GM23338 (cell line): Measurements from ENCODE around the gene HNRNPA1. TPM values are rescaled to one million over a fixed set of nuclear protein-coding genes. Genes with fewer than 3 reads are reported as not detected.
"Not testable (repeated sequence)": the region's sequence is repeated elsewhere in the genome, so short reads cannot be mapped to it uniquely, and the experiment has no call there.

Experiments
- ATAC-seq: fragments of 200-7000 bp; cut with Tn5 transposase; 3 replicates; pipeline ENCODE4 v1.9.1; 2020
- DNase-seq: peaks from one replicate; pipeline ENCODE4 v3.0.0-alpha.2; 2015; ENCODE audit warnings: low spot score
- H2AFZ ChIP-seq: fragments of 200-600 bp; sonication (generic); 2 replicates; pipeline ENCODE4 v1.8.0; 2016; ENCODE audit warnings: antibody characterized with exemption, mild to moderate bottlenecking, moderate library complexity
- H3F3A ChIP-seq: fragments of 200-600 bp; sonication (generic); replicated peaks from 2 replicates; pipeline ENCODE4 v1.8.0; 2017; ENCODE audit warnings: antibody characterized with exemption, mixed run types, low read depth
- H3K27ac ChIP-seq: fragments of 200-600 bp; sonication (generic); 2 replicates; pipeline ENCODE4 v1.6.1; 2016; ENCODE audit warnings: low read depth
- H3K27me3 ChIP-seq: fragments of 200-600 bp; sonication (generic); 2 replicates; pipeline ENCODE4 v1.8.0; 2016; ENCODE audit warnings: mild to moderate bottlenecking, mixed run types, moderate library complexity; ENCODE audit not compliant: insufficient read depth
- H3K36me3 ChIP-seq: fragments of 200-600 bp; sonication (generic); 2 replicates; pipeline ENCODE4 v1.8.0; 2016; ENCODE audit warnings: mild to moderate bottlenecking; ENCODE audit not compliant: insufficient read depth
- H3K4me1 ChIP-seq: fragments of 200-600 bp; sonication (generic); 2 replicates; pipeline ENCODE4 v1.8.0; 2016; ENCODE audit warnings: mild to moderate bottlenecking, moderate library complexity; ENCODE audit not compliant: insufficient read depth
- H3K4me2 ChIP-seq: fragments of 200-600 bp; sonication (generic); 2 replicates; pipeline ENCODE4 v1.7.1; 2017; ENCODE audit warnings: mixed run types
- H3K4me3 ChIP-seq: fragments of 200-600 bp; sonication (generic); 2 replicates; pipeline ENCODE4 v1.6.1; 2016; ENCODE audit warnings: mixed run types
- H3K79me2 ChIP-seq: fragments of 200-600 bp; sonication (generic); replicated peaks from 2 replicates; pipeline ENCODE4 v1.8.0; 2017; ENCODE audit warnings: mild to moderate bottlenecking; ENCODE audit not compliant: insufficient read depth
- H3K9me2 ChIP-seq: fragments of 200-600 bp; sonication (generic); 2 replicates; pipeline ENCODE4 v1.8.0; 2017; ENCODE audit not compliant: insufficient read depth
- H4K20me1 ChIP-seq: fragments of 200-600 bp; sonication (generic); replicated peaks from 2 replicates; pipeline ENCODE4 v1.8.0; 2017; ENCODE audit warnings: mild to moderate bottlenecking; ENCODE audit not compliant: insufficient read depth
- H3K27ac Mint-ChIP-seq: 2 replicates; pipeline ENCODE4 v1.8.0; 2020; ENCODE audit warnings: inconsistent platforms, mild to moderate bottlenecking, moderate library complexity, mixed read lengths
- H3K27me3 Mint-ChIP-seq: 3 replicates; pipeline ENCODE4 v1.8.0; 2022; ENCODE audit warnings: low read depth, mild to moderate bottlenecking, moderate library complexity, mixed read lengths, inconsistent platforms; ENCODE audit not compliant: insufficient read depth, poor library complexity
- H3K36me3 Mint-ChIP-seq: 3 replicates; pipeline ENCODE4 v1.8.0; 2021; ENCODE audit warnings: low read depth, mild to moderate bottlenecking, inconsistent platforms, moderate library complexity, mixed read lengths
- H3K4me1 Mint-ChIP-seq: 3 replicates; pipeline ENCODE4 v1.8.0; 2020; ENCODE audit warnings: mild to moderate bottlenecking, inconsistent platforms, mixed read lengths
- H3K4me3 Mint-ChIP-seq: 3 replicates; pipeline ENCODE4 v1.8.0; 2021; ENCODE audit warnings: moderate library complexity, mild to moderate bottlenecking, inconsistent platforms, mixed read lengths
- H3K9me3 Mint-ChIP-seq: 3 replicates; pipeline ENCODE4 v1.8.0; 2020; ENCODE audit warnings: moderate library complexity, mild to moderate bottlenecking, inconsistent platforms, mixed read lengths
- JUNB ChIP-seq: IDR thresholded peaks from one replicate; pipeline ENCODE4 v1.6.1; 2016; ENCODE audit warnings: antibody characterized with exemption; ENCODE audit not compliant: unreplicated experiment
- POLR2AphosphoS5 ChIP-seq: IDR thresholded peaks from 2 replicates; pipeline ENCODE4 v1.6.1; 2016; ENCODE audit warnings: antibody characterized with exemption, low read depth
- REST ChIP-seq: IDR thresholded peaks from one replicate; pipeline ENCODE4 v1.6.1; 2018; ENCODE audit warnings: antibody characterized with exemption; ENCODE audit not compliant: unreplicated experiment
- ZNF331 ChIP-seq: fragments of 250-450 bp; sonication (Bioruptor Pico); IDR thresholded peaks from 2 replicates; pipeline ENCODE4 v1.5.0; 2020; ENCODE audit warnings: low read depth, mild to moderate bottlenecking, moderate library complexity
- polyA plus RNA-seq: library from polyadenylated mRNA; unstranded; fragments of >200 nt; fragmentation: Nextera tagmentation; extraction: Ambion mirVana; gene quantifications from 2 replicates; pipeline ENCODE4 v1.2.1, GENCODE V29; 2016
- total RNA-seq: library from RNA; depleted of rRNA; stranded (reverse); fragments of >200 nt; shearing (Covaris generic); gene quantifications from 2 replicates; pipeline ENCODE4 v1.2.3, GENCODE V29; 2014

HNRNPA1 gene
- total and polyA plus RNA-seq, 2 experiments from 2014 or later = 1,104 to 2,576 TPM

- TF ChIP-seq REST = no peak
- no peak for TF ChIP-seq ZNF331
- TF ChIP-seq JUNB = no peak
Observed at GRCh38 chr12:54279227-54279631, 1.3 kb upstream of the HNRNPA1 start (continued).

GRCh38 chr12:54279632-54280467, 676 bp upstream of the HNRNPA1 start, which contains the start of gene CBX5:
TSS of gene CBX5 (minus strand) at chr12:54280122. CDS start at chr12:54257650, 22,472 bp downstream.
- peak within 1 kb of the TSS; percentile 97 for H3K27ac ChIP-seq
- no peak for TF ChIP-seq ZNF331
- TF ChIP-seq POLR2AphosphoS5 = peak; percentile 92
- H3K4me1 Mint-ChIP-seq = peaks cover 48% of the 10 kb centered on the region
- no peaks in the 10 kb centered on the region for H3K9me2 ChIP-seq
- no peaks in the 10 kb centered on the region for H3K27me3 ChIP-seq
- H4K20me1 ChIP-seq = peaks cover 46% of the 10 kb centered on the region
- ATAC-seq (peak; percentile 82), DNase-seq (peak; percentile 99)
- H3K4me3 ChIP-seq = peak within 1 kb of the TSS; percentile 94
- no peak within 1 kb of the TSS for H3K4me3 Mint-ChIP-seq
- peaks cover 7% of the 10 kb centered on the region; the same call in 1 of the 3 replicates for H3K9me3 Mint-ChIP-seq
- peaks cover 14% of the 10 kb centered on the region for H3K27me3 Mint-ChIP-seq
- H2AFZ ChIP-seq = no peak within 1 kb of the TSS
- peaks cover 87% of the 10 kb centered on the region for H3K79me2 ChIP-seq
- peak within 1 kb of the TSS; percentile 95 for H3K4me2 ChIP-seq
- no peak within 1 kb of the TSS for H3K27ac Mint-ChIP-seq
- peaks cover 30% of the 10 kb centered on the region for H3F3A ChIP-seq
- peaks cover 43% of the 10 kb centered on the region for H3K4me1 ChIP-seq
- peaks cover 5% of the 10 kb centered on the region for H3K36me3 Mint-ChIP-seq
- H3K36me3 ChIP-seq = peaks cover 34% of the 10 kb centered on the region

GRCh38 chr12:54281261-54281638, 724 bp downstream of the HNRNPA1 start:
- peak overlapping the region; percentile 97 for H3K27ac ChIP-seq
- H3K4me3 ChIP-seq = peak overlapping the region; percentile 94
- H3K4me1 ChIP-seq = peaks cover 40% of the 10 kb centered on the region
- peak overlapping the region; percentile 95 for H3K4me2 ChIP-seq
- not testable (repeated sequence) for H3K9me2 ChIP-seq, ATAC-seq, DNase-seq, H2AFZ ChIP-seq, H3K9me3 Mint-ChIP-seq, H3K4me3 Mint-ChIP-seq, H3K27ac Mint-ChIP-seq, H3K36me3 Mint-ChIP-seq, H3K27me3 ChIP-seq
- H3K36me3 ChIP-seq = peaks cover 38% of the 10 kb centered on the region
- H3F3A ChIP-seq = peaks cover 38% of the 10 kb centered on the region
- peaks cover 18% of the 10 kb centered on the region for H3K27me3 Mint-ChIP-seq
- H4K20me1 ChIP-seq = peaks cover 41% of the 10 kb centered on the region
- peaks cover 77% of the 10 kb centered on the region for H3K79me2 ChIP-seq
- H3K4me1 Mint-ChIP-seq = peaks cover 50% of the 10 kb centered on the region

- H3K27ac Mint-ChIP-seq, H3K9me3 Mint-ChIP-seq, DNase-seq, H3K36me3 Mint-ChIP-seq, ATAC-seq, H3K9me2 ChIP-seq, H3K4me3 Mint-ChIP-seq, H3K27me3 ChIP-seq, H2AFZ ChIP-seq: not testable (repeated sequence)
- Mint-ChIP-seq H3K4me1 (peaks cover 45% of the 10 kb centered on the region), H3K27me3 (peaks cover 22% of the 10 kb centered on the region)
- H3K4me2 ChIP-seq = peak overlapping the region; percentile 95
- peak overlapping the region; percentile 97 for H3K27ac ChIP-seq
- peaks cover 40% of the 10 kb centered on the region; the same call in 1 of the 2 replicates for H4K20me1 ChIP-seq
- peaks cover 36% of the 10 kb centered on the region for H3K4me1 ChIP-seq
- peaks cover 73% of the 10 kb centered on the region for H3K79me2 ChIP-seq
- H3K4me3 ChIP-seq = peak overlapping the region; percentile 94
- H3K36me3 ChIP-seq = peaks cover 43% of the 10 kb centered on the region
- peaks cover 42% of the 10 kb centered on the region for H3F3A ChIP-seq
Observed at GRCh38 chr12:54281694-54282093, 1.2 kb downstream of the HNRNPA1 start.
